Prostate gland (tissue), 2 donors: ENCODE results near the gene CCDC69.

Source experiments
- POLR2A ChIP-seq: fragments of 450-650 bp; IDR thresholded peaks from one replicate; pipeline ENCODE4 v1.6.1; 2016; ENCODE audit warnings: antibody characterized with exemption, mild to moderate bottlenecking
- POLR2AphosphoS5 ChIP-seq: sonication (generic); formaldehyde crosslinking; IDR thresholded peaks from one replicate; pipeline ENCODE4 v1.6.1; 2017; ENCODE audit warnings: antibody characterized with exemption
- TF ChIP-seq, protein P1 (sequence below), 4 experiments: fragments of 200-600 bp in 2 of 4; fragments of 450-650 bp in 2 of 4; sonication (generic) in 2 of 4; IDR thresholded peaks; 1 replicate in 3 of 4; 2 replicates in 1 of 4; pipeline ENCODE4 v1.5.1; 2016 to 2019; ENCODE audit warnings: antibody characterized with exemption in 4 of 4, mild to moderate bottlenecking in 2 of 4, moderate library complexity in 2 of 4

- TF ChIP-seq, protein P1, sequence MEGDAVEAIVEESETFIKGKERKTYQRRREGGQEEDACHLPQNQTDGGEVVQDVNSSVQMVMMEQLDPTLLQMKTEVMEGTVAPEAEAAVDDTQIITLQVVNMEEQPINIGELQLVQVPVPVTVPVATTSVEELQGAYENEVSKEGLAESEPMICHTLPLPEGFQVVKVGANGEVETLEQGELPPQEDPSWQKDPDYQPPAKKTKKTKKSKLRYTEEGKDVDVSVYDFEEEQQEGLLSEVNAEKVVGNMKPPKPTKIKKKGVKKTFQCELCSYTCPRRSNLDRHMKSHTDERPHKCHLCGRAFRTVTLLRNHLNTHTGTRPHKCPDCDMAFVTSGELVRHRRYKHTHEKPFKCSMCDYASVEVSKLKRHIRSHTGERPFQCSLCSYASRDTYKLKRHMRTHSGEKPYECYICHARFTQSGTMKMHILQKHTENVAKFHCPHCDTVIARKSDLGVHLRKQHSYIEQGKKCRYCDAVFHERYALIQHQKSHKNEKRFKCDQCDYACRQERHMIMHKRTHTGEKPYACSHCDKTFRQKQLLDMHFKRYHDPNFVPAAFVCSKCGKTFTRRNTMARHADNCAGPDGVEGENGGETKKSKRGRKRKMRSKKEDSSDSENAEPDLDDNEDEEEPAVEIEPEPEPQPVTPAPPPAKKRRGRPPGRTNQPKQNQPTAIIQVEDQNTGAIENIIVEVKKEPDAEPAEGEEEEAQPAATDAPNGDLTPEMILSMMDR (IDR thresholded peaks at IDR 0.05): no peak
- TF ChIP-seq POLR2A: no peak
- no peak for TF ChIP-seq POLR2AphosphoS5
Measured at GRCh38 chr5:151154931-151155774, 68.7 kb downstream of the CCDC69 start.
